Measurements from ENCODE around the gene NEURL1B. TPM values are rescaled to one million over a fixed set of nuclear protein-coding genes. Genes with fewer than 3 reads are reported as not detected.

Gene NEURL1B
- total RNA-seq, 1 donor from 2014 or later, result 1.5 TPM

DNA sequence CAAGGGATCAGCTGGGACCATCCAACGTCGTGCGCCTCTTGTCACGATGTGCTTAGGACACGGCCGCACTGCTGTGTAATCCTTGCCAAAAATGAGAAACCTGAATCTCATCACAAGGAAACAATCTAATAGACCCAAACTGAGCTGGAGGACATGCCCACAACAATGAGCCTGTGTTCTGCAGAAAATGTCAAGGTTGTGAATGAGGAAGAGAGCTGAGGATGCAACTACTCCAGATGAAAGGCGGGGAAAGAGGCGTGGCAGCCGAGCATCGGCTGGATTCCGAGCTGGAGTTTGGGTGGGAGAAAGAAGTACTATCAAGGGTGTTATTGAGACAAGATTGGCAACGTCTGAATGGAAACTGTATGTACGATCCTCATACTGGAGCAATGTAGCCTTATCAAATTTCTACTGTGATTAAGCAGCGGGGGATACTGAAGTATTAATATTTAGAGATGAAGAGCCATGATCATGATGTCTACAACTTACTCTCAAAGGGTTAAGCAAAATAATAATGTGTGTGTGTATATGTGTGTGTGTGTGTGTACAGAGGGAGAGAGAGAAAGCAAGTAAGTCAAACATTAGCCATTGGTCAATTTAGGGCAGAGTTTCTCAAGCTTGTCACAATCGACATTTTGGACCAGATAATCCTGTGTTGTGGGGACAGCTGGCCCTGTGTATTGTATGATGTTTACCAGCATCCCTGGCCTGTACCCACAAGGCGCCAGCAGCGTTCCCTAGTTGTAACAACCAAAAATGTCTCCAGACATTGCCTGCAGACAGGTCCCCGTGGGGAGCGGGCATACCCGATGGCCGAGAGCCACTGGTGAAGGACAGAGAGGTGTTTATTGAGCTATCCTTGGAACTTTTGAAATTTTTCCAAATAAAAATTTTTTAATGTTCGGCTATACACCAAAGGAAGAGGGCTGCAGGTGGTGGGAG is 83.5 kb downstream of the NEURL1B start:
- no peak for DNase-seq (ENCODE audit: extremely low spot score, unreplicated experiment)
- Mint-ChIP-seq H3K27me3 (ENCODE audit: unreplicated experiment) (no peaks in the 10 kb centered on the region), H3K27ac (ENCODE audit: unreplicated experiment) (no peak overlapping the region), H3K4me3 (ENCODE audit: unreplicated experiment) (no peak overlapping the region), H3K36me3 (ENCODE audit: unreplicated experiment) (no peaks in the 10 kb centered on the region), H3K4me1 (ENCODE audit: unreplicated experiment) (peaks cover 9% of the 10 kb centered on the region), H3K9me3 (ENCODE audit: unreplicated experiment) (no peaks in the 10 kb centered on the region)
- TF ChIP-seq CTCF (IDR thresholded peaks at IDR 0.05), result no peak

- no peaks in the 10 kb centered on the region for H3K9me3 Mint-ChIP-seq (ENCODE audit: unreplicated experiment)
- H3K36me3 Mint-ChIP-seq (ENCODE audit: unreplicated experiment), result no peaks in the 10 kb centered on the region
- no peak for TF ChIP-seq CTCF (IDR thresholded peaks at IDR 0.05)
- H3K27me3 Mint-ChIP-seq (ENCODE audit: unreplicated experiment), result no peaks in the 10 kb centered on the region
- no peak overlapping the region for H3K27ac Mint-ChIP-seq (ENCODE audit: unreplicated experiment)
- no peak for DNase-seq (ENCODE audit: extremely low spot score, unreplicated experiment)
- peaks cover 9% of the 10 kb centered on the region for H3K4me1 Mint-ChIP-seq (ENCODE audit: unreplicated experiment)
- H3K4me3 Mint-ChIP-seq (ENCODE audit: unreplicated experiment), result no peak overlapping the region
These were observed 84.2 kb downstream of the NEURL1B start for GRCh38 chr5:172725273-172725672.

DNA sequence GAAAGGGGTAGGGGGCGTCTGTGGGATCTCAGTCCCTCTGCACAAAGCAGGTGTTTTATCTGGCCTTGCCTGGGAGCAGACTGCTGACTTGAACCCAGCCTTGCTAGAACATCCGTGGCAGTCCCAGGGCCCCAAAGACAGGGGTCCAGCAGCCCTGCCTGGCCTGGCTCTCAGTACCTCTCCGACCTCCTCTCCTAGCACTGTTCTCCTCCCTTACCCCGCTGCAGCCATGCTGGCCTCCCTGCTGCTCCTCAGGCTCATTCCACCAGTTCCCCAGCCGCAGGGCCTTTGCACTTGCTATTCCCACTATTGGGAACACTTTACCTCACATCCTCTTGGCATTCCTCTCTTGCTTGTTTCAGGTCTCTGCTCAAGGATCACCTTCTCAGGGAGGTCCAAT is 84.7 kb downstream of the NEURL1B start:
- Mint-ChIP-seq H3K4me1 (ENCODE audit: unreplicated experiment) (peaks cover 9% of the 10 kb centered on the region), H3K36me3 (ENCODE audit: unreplicated experiment) (no peaks in the 10 kb centered on the region), H3K27ac (ENCODE audit: unreplicated experiment) (no peak overlapping the region), H3K9me3 (ENCODE audit: unreplicated experiment) (no peaks in the 10 kb centered on the region), H3K27me3 (ENCODE audit: unreplicated experiment) (no peaks in the 10 kb centered on the region), H3K4me3 (ENCODE audit: unreplicated experiment) (no peak overlapping the region)
- no peak for DNase-seq (ENCODE audit: extremely low spot score, unreplicated experiment)
- no peak for TF ChIP-seq CTCF (IDR thresholded peaks at IDR 0.05)

DNA sequence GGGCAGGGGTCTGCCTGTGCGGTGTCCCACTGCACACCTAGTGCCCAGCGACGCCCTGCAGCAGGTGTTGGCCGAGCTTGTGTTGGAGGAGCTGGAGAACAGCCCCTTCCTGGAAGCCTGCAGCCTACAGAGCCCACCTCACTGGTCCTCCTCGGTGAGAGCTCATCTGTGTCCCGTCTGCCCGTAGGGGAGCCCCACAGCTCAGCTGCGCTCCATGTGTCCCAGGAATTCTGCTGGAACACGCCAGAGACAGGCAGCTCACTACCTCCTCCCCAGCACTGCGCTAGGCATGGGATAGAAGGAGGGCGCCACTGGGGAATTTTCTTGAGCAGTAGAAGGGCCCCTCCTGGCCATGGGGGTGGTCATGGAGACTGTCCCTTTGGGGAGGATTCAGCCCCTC is 85.9 kb downstream of the NEURL1B start:
- Mint-ChIP-seq H3K27me3 (ENCODE audit: unreplicated experiment) (no peaks in the 10 kb centered on the region), H3K4me3 (ENCODE audit: unreplicated experiment) (no peak overlapping the region), H3K9me3 (ENCODE audit: unreplicated experiment) (no peaks in the 10 kb centered on the region), H3K27ac (ENCODE audit: unreplicated experiment) (no peak overlapping the region), H3K4me1 (ENCODE audit: unreplicated experiment) (peaks cover 8% of the 10 kb centered on the region), H3K36me3 (ENCODE audit: unreplicated experiment) (no peaks in the 10 kb centered on the region)
- no peak for TF ChIP-seq CTCF (IDR thresholded peaks at IDR 0.05)
- DNase-seq (ENCODE audit: extremely low spot score, unreplicated experiment), result no peak

- Mint-ChIP-seq H3K27me3 (ENCODE audit: unreplicated experiment) (no peaks in the 10 kb centered on the region), H3K4me1 (ENCODE audit: unreplicated experiment) (peaks cover 5% of the 10 kb centered on the region), H3K9me3 (ENCODE audit: unreplicated experiment) (no peaks in the 10 kb centered on the region), H3K27ac (ENCODE audit: unreplicated experiment) (no peak overlapping the region), H3K36me3 (ENCODE audit: unreplicated experiment) (no peaks in the 10 kb centered on the region), H3K4me3 (ENCODE audit: unreplicated experiment) (no peak overlapping the region)
- TF ChIP-seq CTCF (IDR thresholded peaks at IDR 0.05), result no peak
- no peak for DNase-seq (ENCODE audit: extremely low spot score, unreplicated experiment)
These were observed 86.5 kb downstream of the NEURL1B start for GRCh38 chr5:172727551-172727950.

All from osteocyte (in vitro differentiated cells).